Effector CD4-positive, alpha-beta T cell (primary cell): ENCODE measurements around the gene SLC39A11.
"Not testable (repeated sequence)": the region's sequence is repeated elsewhere in the genome, so short reads cannot be mapped to it uniquely, and the experiment has no call there.

Source experiments
- DNase-seq: peaks from one replicate; pipeline ENCODE4 v3.0.0-alpha.2; 2020

SLC39A11 gene

DNA sequence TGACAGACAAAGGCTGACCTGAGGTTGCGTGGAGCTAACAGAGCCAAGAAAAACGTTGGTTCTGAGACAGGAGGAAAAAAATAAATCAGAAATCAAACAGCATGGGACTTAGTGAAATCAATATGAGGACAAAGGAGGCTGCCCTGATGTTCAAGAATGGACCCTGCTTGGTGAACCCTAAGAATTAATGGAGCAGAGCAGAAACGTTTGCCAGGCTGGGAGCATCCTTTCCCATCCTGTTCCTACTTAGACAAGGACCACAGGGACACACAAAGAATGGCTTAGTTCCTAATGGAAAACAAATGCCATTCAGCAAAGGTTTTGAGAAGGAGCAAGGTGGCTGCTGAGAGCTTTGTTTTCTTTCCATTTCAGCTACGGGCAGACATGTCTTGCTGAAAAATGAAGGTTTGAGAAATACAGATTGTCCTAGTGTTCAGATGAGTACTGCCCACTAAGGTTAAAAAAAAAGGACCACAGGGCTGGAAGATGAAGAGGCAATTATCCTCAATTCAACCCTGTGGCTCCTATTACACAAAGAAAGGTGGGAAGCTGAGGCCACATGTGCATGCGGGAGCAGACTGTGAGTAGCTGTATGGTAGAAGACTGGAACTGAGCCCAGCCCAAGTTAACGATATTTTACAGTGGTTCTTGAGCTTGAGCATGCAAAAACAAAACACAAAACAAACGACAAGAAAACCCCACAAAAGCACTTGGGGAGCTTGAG is 230.1 kb downstream of the SLC39A11 start:
- no peak for DNase-seq

DNA sequence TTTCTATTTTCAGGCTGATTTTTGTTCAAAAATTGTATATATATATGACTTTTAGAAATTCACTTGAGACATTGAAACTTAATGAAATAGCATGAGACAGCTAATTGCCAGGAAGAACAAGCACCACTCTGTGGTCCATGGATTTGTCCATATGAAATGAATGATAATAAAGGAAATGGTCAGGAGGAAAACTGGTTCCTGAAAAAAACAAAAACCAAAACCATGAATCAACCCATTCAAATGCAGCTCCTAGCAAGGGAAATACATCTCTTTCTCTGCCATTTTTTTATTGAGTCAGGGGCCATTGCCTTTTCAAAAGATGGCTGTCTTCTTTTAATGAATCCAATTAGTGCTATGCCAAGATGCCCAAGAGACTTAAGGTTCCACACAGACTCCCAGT is 230.7 kb downstream of the SLC39A11 start:
- DNase-seq = no peak

DNA sequence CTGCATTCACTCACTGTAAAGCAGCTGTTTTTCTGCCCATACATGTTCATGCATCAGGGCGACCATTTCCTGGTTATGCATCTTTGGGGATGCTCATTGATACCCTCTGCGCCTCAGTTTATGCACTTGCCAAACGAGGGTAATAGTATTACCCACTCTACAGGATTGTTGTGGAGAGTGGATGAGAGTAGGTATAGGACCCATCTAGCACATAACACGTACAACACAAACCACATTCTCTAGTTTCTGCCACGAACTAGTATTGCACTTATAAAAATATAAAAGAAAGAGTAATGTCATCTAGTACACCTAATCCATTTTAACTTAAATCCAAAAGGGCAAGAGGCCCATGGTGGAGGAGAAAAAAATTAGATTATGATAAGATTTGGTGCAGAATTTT is 231.7 kb downstream of the SLC39A11 start:
- no peak for DNase-seq

DNA sequence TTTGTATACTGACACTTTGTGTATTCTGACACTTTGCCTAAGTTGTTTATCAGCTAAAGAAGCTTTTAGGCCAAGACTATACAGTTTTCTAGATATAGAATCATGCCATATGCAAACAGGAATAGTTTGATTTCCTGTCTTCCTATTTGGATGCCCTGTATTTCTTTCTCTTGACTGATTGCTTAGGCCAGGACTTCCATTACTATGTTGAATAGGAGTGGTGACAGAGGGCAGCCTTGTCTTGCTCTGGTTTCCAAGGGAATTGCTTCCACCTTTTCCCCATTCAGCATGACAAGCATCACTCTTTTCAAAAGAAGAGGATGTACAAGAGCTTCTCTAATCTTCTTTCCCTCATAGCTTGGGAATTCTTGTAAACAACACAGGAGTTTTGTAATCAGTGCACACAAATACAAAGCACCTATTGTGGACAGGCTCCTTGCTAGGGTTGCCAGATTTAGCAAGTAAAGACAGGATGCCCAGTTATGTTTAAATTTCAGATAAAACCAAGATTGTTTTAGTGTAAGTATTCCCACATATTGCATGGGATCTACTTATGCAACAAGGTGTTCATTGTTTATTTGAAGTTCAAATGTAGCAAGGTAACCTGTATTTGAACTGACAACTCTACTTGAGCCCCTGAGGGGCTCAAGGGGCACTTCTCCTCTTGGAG is 233.5 kb downstream of the SLC39A11 start:
- no peak for DNase-seq

DNA sequence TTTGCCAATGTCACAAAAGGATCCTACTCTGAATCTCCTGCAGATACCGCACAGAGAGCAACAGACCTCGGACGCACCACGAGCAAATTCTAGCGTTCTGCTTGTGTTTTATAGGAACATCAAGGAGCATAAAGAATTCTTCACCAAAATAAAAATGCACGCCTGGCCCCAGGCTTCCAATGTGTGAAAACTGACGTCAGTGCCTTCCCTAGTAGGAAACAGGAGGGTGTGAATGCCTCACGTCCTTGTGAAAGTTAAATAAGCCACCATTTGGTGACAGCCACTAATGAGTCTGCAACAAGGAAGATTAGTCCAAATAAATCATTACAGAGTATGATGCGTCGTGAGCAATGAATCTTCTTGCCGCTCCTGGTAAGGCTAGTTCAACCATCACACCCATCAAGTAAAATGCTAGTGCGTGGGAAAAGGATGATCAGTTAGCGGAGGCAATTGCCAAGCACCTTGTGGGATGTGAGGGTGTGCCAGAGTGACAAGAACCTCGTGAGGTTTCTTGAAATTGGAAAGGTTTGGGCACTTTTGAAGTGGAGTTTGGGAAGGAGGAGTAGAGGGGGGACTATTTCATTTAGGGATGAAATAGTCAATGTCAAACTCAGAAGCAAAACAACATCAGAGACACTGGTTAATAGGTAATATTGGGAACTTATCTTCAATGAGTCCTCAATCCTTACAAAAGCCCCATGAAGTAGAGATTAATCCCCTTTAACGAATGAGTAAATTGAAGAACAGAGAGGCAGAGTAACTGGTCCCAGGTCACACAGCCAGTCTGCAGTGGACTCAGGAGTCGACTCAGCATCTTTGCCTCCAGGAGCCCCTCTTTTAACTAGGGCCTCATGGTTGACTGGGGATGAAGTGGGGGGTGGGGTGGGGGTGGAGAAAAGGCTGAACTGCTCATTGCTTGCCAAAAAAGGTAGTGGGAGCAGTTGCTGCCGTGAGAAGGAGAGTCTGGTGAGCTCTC is 238.8 kb downstream of the SLC39A11 start:
- DNase-seq = no peak

GRCh38 chr17:72852277-72852938 is 240.1 kb downstream of the SLC39A11 start:
- no peak for DNase-seq

DNA sequence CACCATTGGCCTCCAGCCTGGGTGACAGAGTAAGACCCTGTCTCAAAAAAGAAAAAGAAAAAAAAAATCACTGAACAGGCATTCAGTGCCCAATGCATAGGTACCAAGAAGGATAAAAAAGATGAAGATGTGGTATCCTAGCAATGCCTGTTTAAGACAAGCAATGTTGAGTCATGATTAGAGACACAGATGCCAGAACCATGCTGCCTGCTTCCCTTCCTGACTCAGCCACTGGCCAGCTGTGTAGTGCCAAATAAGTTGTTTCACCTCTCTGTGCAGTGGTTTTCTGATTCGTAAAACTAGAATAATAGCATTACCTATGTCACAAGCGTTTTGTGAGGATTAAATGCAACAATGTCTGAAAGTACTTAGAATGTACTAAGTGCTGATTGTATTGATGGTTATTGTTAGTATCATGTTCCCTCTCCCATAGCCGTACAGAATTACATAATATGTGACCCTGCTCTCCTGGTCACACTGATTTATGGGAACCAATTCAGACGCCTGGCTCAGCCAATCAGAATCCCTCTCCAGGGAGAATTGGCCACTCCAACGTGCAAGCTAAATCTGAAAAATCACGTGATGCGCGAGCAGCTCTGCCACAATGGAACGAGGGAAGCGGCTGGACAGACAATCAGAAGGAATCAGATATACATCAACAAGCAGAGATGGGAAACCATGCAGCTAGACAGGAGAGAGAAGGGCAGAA is 241.9 kb downstream of the SLC39A11 start:
- no peak for DNase-seq

DNA sequence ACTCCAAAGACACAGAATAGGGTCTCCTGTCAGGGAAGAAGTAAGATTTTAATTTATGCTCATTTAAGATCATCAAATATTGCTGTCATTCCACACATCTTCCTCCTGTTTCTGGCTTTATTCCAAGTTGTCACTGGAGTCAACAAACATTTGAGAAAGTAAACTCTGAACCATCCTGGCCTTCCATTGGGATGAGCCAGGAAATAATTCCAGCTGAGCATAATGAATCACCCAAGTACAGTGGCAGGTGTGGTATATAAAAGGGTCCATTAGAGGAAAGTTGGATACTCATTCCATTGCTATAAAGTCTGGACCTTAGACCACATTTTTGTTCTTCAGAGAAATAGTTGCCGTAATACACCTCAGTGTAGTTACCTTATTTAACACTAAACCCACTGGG is 246.1 kb downstream of the SLC39A11 start:
- no peak for DNase-seq

- no peak for DNase-seq
These were observed 248.9 kb downstream of the SLC39A11 start for GRCh38 chr17:72843591-72843990.

- DNase-seq = no peak
These were observed 252.5 kb downstream of the SLC39A11 start for GRCh38 chr17:72840019-72840418.

DNA sequence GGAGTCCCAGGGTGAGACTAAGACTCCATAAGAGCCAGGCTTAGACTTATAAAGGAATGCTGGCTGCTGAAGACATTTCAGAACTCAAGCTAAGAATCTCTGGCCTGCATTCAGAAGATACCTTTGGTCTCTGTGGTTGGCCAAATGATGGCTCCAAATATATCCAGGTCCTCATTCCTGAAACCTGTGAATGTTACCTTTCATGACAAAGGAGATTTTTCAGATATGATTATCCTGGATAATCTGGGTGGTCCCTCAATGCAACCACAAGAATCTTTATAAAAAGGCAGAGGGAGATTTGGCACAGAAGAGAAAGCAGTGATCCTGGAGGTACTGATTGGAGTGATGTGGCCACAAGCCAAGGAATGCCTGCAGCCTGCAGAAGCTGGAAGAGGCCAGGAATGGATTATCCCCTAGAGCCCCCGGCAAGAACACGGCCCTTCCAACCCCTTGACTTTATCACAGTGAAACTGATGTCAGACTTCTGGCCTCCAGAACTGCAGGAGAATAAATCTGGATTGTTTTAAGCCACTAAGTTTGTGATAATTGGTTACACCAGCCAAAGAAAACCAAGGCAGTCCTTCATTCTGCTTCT is 253.3 kb downstream of the SLC39A11 start:
- no peak for DNase-seq

GRCh38 chr17:72838581-72838980 is 253.9 kb downstream of the SLC39A11 start:
- DNase-seq = no peak

GRCh38 chr17:72838068-72838467 is 254.4 kb downstream of the SLC39A11 start:
- no peak for DNase-seq

- no peak for DNase-seq
These were observed 255.2 kb downstream of the SLC39A11 start for GRCh38 chr17:72837335-72837734.

DNA sequence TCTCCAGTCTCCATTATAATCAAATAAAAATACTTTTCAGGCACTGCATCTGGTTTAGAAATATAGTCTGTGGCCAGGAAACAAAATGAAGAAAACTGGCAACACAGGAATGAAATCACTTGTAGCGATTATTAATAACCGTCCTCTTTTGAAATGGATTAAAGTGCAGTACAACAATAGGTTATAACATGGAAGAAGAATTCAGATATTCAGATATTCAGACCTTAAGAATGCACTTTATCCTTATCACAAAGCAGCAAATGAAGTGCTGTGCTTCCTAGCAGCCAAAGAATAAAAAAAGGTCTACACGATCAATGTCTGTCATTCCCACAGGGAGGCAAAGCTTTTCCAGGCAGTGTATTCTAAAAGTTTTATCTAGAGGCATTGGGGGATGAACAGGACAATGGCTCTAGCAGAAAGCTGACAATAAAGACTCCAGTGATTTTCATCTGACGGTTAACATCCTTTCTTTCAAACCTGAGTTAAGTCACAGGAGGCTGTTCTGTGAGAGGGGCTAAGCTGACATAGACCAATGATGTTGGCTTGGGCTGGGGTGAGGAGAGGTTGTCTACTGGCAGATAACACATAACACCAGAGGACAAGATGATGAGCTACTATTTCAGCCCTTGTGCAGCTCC is 259.2 kb downstream of the SLC39A11 start:
- DNase-seq = no peak

GRCh38 chr17:72832306-72832705 is 260.2 kb downstream of the SLC39A11 start:
- no peak for DNase-seq

DNA sequence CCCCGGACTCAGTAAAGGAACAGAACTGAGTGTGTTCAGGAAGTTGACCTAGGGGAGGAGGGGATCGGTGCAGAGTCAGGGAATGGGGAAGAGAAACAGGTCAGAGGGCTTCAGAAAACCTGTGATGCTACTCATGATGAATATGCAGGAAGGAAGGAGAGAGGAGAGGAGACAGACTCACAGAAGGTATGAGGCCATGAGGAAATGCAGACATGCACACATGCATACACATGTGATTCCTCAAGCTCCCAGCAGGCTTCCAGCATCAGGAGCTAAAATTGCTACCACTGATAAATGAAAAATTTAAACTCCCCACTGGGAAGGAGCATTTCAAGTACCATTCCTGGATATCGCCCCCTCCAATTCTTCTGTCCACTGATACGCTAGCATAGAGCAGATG is 262.6 kb downstream of the SLC39A11 start:
- DNase-seq = no peak

- no peak for DNase-seq
These were observed 265.9 kb downstream of the SLC39A11 start for GRCh38 chr17:72826602-72827001.

DNA sequence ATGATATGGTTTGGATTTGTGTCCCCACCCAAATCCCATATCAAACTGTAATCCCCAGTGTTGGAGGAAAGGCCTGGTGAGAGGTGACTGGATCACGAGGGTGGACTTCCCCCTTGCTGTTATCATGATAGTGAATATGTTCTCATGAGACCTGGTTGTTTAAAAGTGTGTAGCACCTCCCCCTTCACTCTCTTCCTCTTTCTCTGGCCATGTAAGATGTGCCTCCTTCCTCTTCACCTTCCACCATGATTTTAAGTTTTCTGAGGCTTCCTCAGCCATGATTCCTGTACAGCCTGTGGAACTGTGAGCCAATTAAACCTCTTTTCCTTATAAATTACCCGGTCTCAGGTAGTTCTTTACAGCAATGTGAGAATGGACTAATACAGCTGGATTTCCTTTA is 266.4 kb downstream of the SLC39A11 start:
- not testable (repeated sequence) for DNase-seq

GRCh38 chr17:72825218-72825617 is 267.3 kb downstream of the SLC39A11 start:
- no peak for DNase-seq

GRCh38 chr17:72824267-72824666 is 268.2 kb downstream of the SLC39A11 start:
- not testable (repeated sequence) for DNase-seq
